Caco-2 (cell line): Measurements from ENCODE around the gene FMNL3. TPM values are rescaled to one million over a fixed set of nuclear protein-coding genes. Genes with fewer than 3 reads are reported as not detected.

ENCODE experiments used
- Bru-seq: library from RNA; stranded (reverse); fragments of 400-500 nt; gene quantifications from one replicate; lab custom pipeline; 2021; lab: Mats Ljungman, UMichigan
- BruChase-seq, 2 experiments: library from RNA; stranded (reverse); fragments of 400-500 nt; gene quantifications; one replicate each; lab custom pipeline; 2021; lab: Mats Ljungman, UMichigan
- BruUV-seq: library from RNA; stranded (reverse); fragments of 400-500 nt; replicated peaks from 2 replicates; lab custom pipeline; 2021; lab: Mats Ljungman, UMichigan
- CTCF ChIA-PET: fragments of 300-600 bp; sonication (Branson Sonifier 250); formaldehyde crosslinking; loops from one replicate; lab custom pipeline; 2022; ENCODE audit warnings: antibody characterized with exemption; lab: Charles Lee
- POLR2A ChIA-PET: fragments of 300-600 bp; sonication (Branson Sonifier 250); formaldehyde crosslinking; loops from one replicate; lab custom pipeline; 2022; ENCODE audit warnings: antibody characterized with exemption; lab: Charles Lee
- DNase-seq, 2 experiments: peaks; one replicate each; pipeline versions ENCODE4 v3.0.0 to v3.0.0-alpha.2; 2020 to 2022
- H3K27me3 ChIP-seq: replicated peaks from 2 replicates; pipeline ENCODE4 v1.6.0; 2011; ENCODE audit warnings: low read length; ENCODE audit not compliant: control insufficient read depth, insufficient read depth
- H3K36me3 ChIP-seq: 2 replicates; pipeline ENCODE4 v1.5.1; 2011; ENCODE audit warnings: low read length; ENCODE audit not compliant: control insufficient read depth, insufficient read depth
- H3K4me1 ChIP-seq: fragments of 250-450 bp; sonication (Bioruptor Pico); 2 replicates; pipeline ENCODE4 v1.5.1; 2020; ENCODE audit warnings: mild to moderate bottlenecking
- H3K4me3 ChIP-seq: 2 replicates; pipeline ENCODE4 v1.5.1; 2011; ENCODE audit warnings: low read depth, mild to moderate bottlenecking, control low read depth, low read length
- H3K9me3 ChIP-seq: fragments of 250-450 bp; sonication (Bioruptor Pico); 2 replicates; pipeline ENCODE4 v1.5.1; 2020; ENCODE audit warnings: mild to moderate bottlenecking, moderate library complexity
- H3K27ac Mint-ChIP-seq: one replicate; pipeline ENCODE4 v1.8.0; 2022; ENCODE audit warnings: mixed read lengths; ENCODE audit not compliant: unreplicated experiment
- H3K27me3 Mint-ChIP-seq: one replicate; pipeline ENCODE4 v1.8.0; 2022; ENCODE audit warnings: mixed read lengths; ENCODE audit not compliant: insufficient read depth, unreplicated experiment
- H3K36me3 Mint-ChIP-seq: one replicate; pipeline ENCODE4 v1.8.0; 2022; ENCODE audit warnings: mild to moderate bottlenecking, mixed read lengths; ENCODE audit not compliant: insufficient read depth, unreplicated experiment
- H3K4me1 Mint-ChIP-seq: one replicate; pipeline ENCODE4 v1.8.0; 2022; ENCODE audit warnings: low read depth, mixed read lengths; ENCODE audit not compliant: unreplicated experiment
- H3K4me3 Mint-ChIP-seq: one replicate; pipeline ENCODE4 v1.8.0; 2022; ENCODE audit warnings: mild to moderate bottlenecking, moderate library complexity, mixed read lengths; ENCODE audit not compliant: unreplicated experiment
- H3K9me3 Mint-ChIP-seq: one replicate; pipeline ENCODE4 v1.8.0; 2022; ENCODE audit warnings: mixed read lengths; ENCODE audit not compliant: unreplicated experiment
- intact Hi-C: fragments of 100-400 bp; cut with micrococcal nuclease; formaldehyde crosslinking; loops from one replicate; pipeline ENCODE4 v1.10.0; 2022; ENCODE audit not compliant: unreplicated experiment
- long read RNA-seq: library from polyadenylated mRNA; stranded (forward); transcript quantifications from one replicate; pipeline ENCODE4 v2.0.0, GENCODE V29; 2022
- total RNA-seq: library from RNA; stranded (reverse); gene quantifications from 2 replicates; pipeline ENCODE4 v1.2.3, GENCODE V29; 2022
- TF ChIP-seq, protein P1 (sequence below), 2 experiments: fragments of 200-600 bp in 1 of 2; IDR thresholded peaks; 1 replicate in 1 of 2; 2 replicates in 1 of 2; pipeline versions ENCODE4 v1.5.1 to v1.8.0; 2011 to 2022; ENCODE audit warnings: antibody characterized with exemption in 1 of 2, control low read depth in 1 of 2, inconsistent platforms in 1 of 2, low read depth in 1 of 2, low read length in 1 of 2, mild to moderate bottlenecking in 1 of 2, moderate library complexity in 1 of 2; ENCODE audit not compliant: insufficient read depth in 1 of 2, severe bottlenecking in 1 of 2, unreplicated experiment in 1 of 2

FMNL3 gene, protein sequence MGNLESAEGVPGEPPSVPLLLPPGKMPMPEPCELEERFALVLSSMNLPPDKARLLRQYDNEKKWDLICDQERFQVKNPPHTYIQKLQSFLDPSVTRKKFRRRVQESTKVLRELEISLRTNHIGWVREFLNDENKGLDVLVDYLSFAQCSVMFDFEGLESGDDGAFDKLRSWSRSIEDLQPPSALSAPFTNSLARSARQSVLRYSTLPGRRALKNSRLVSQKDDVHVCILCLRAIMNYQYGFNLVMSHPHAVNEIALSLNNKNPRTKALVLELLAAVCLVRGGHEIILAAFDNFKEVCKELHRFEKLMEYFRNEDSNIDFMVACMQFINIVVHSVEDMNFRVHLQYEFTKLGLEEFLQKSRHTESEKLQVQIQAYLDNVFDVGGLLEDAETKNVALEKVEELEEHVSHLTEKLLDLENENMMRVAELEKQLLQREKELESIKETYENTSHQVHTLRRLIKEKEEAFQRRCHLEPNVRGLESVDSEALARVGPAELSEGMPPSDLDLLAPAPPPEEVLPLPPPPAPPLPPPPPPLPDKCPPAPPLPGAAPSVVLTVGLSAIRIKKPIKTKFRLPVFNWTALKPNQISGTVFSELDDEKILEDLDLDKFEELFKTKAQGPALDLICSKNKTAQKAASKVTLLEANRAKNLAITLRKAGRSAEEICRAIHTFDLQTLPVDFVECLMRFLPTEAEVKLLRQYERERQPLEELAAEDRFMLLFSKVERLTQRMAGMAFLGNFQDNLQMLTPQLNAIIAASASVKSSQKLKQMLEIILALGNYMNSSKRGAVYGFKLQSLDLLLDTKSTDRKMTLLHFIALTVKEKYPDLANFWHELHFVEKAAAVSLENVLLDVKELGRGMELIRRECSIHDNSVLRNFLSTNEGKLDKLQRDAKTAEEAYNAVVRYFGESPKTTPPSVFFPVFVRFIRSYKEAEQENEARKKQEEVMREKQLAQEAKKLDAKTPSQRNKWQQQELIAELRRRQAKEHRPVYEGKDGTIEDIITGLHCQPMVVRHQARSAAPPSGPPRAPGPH
- 9.2 and 10.7 TPM in 2 replicates for total RNA-seq
- Bru-seq, nascent RNA = percentile 50 among the genes with signal in this experiment
- BruChase-seq, experiment 1, labeled RNA remaining after a 2-hour chase = percentile 60 among the genes with signal in this experiment
- percentile 65 among the genes with signal in this experiment for BruChase-seq, experiment 2, labeled RNA remaining after a 6-hour chase
- long read RNA-seq, partial matches to known transcripts = 0 of 3 reads
- long read RNA-seq, other reads (novel, unspliced or antisense) = 3 of 3 reads

DNA sequence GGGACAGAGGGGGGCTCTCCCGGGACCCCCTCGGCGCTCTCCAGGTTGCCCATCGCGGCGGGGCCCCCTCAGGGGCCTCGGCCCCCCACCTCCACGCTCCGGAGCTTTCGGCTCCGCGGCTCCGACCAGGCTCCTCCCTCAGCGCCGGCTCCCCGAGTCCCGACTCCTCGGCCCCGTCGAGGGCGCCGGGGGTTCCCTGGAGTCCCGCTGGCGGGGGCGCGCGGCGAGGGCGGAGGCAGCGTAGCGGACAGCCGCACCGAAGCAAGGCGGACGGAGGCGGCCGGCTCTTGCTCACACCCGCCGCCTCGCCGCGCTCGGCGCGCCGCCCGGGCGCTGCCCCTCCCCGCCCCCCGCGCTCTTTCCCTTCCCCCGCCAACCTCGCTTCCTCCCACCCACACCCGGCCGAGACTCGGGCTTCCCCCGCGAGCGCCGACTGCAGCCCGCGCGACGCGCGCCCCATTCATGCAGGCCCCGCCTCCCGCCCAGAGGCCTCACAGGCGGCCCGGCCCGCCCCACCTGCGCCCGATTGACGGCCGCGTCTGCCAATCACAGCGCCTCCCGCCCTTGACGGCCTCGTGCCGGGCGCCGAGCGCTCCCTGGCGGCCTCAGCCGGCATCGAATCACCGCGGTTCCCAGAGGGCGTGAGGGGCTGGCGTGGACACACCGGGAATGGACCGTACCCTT is at the start of gene FMNL3:
FMNL3 (minus strand) TSS at position 278 of the 684 bp plus-strand sequence; CDS start at position 53, 225 bp downstream.
- Mint-ChIP-seq H3K36me3 (peaks cover 5% of the 10 kb centered on the region), H3K4me1 (peaks cover 6% of the 10 kb centered on the region), H3K27me3 (peaks cover 13% of the 10 kb centered on the region), H3K9me3 (no peaks in the 10 kb centered on the region), H3K4me3 (peak within 1 kb of the TSS; percentile 83), H3K27ac (peak within 1 kb of the TSS; percentile 3)
- intact Hi-C loops = loop anchor here (1.0 to 2.0 kb wide), 4 partner anchors 34 to 121 kb away; partner anchors contain the start of genes NCKAP5L and TMBIM6
- no TSS peak for BruUV-seq
- CTCF ChIA-PET = interaction anchor here (0.7 to 2.2 kb wide), 8 partner anchors 17 to 127 kb away, joined by 3 to 13 read pairs (median 3); partner anchors contain the start of gene TMBIM6
- TF ChIP-seq, protein P1, sequence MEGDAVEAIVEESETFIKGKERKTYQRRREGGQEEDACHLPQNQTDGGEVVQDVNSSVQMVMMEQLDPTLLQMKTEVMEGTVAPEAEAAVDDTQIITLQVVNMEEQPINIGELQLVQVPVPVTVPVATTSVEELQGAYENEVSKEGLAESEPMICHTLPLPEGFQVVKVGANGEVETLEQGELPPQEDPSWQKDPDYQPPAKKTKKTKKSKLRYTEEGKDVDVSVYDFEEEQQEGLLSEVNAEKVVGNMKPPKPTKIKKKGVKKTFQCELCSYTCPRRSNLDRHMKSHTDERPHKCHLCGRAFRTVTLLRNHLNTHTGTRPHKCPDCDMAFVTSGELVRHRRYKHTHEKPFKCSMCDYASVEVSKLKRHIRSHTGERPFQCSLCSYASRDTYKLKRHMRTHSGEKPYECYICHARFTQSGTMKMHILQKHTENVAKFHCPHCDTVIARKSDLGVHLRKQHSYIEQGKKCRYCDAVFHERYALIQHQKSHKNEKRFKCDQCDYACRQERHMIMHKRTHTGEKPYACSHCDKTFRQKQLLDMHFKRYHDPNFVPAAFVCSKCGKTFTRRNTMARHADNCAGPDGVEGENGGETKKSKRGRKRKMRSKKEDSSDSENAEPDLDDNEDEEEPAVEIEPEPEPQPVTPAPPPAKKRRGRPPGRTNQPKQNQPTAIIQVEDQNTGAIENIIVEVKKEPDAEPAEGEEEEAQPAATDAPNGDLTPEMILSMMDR (IDR thresholded peaks at IDR 0.05; ENCODE audit: insufficient read depth in 1 of 2, low read depth in 1 of 2, low read length in 1 of 2, severe bottlenecking in 1 of 2, unreplicated experiment in 1 of 2) = peak; percentile 95 to 96
- Histone ChIP-seq H3K4me3 (peak within 1 kb of the TSS; percentile 76), H3K9me3 (no peaks in the 10 kb centered on the region), H3K4me1 (peaks cover 5% of the 10 kb centered on the region; the same call in 1 of the 2 replicates), H3K36me3 (no peaks in the 10 kb centered on the region), H3K27me3 (no peaks in the 10 kb centered on the region)
- POLR2A ChIA-PET = interaction anchor here (0.7 kb wide), 1 partner anchor 34 kb away, joined by 3 read pairs; no protein-coding TSS in a partner anchor
- peak; percentile 96 to 100 for DNase-seq

DNA sequence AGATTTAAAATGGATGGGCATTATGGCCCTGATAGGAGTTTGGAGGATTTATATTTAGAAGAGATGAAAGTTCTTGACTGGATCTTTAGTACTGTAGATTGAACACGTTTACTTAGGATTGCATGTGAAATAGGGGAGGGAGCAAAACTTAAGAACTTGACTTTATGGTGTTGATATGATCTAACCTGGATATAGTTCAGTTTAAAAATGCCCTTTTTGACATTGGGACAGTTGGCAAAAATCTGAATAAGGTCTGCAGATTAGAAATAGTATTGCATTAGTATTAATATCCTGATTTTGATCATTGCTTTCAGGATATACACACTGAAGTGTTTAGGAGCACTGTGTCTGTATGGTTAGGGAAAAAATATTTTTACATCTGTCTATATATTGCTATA is 43.8 kb upstream of the FMNL3 start:
- no TSS peak for BruUV-seq
- no peaks in the 10 kb centered on the region for H3K27me3 ChIP-seq
- Mint-ChIP-seq H3K4me3 (peak overlapping the region; percentile 39), H3K4me1 (peaks cover 12% of the 10 kb centered on the region), H3K9me3 (no peaks in the 10 kb centered on the region), H3K27me3 (no peaks in the 10 kb centered on the region), H3K27ac (peak overlapping the region; percentile 91), H3K36me3 (peaks cover 94% of the 10 kb centered on the region)
- DNase-seq = no peak
- no peaks in the 10 kb centered on the region for H3K9me3 ChIP-seq
- peaks cover 15% of the 10 kb centered on the region for H3K4me1 ChIP-seq
- TF ChIP-seq, protein P1 (IDR thresholded peaks at IDR 0.05; ENCODE audit: insufficient read depth in 1 of 2, low read depth in 1 of 2, low read length in 1 of 2, severe bottlenecking in 1 of 2, unreplicated experiment in 1 of 2) = no peak
- POLR2A ChIA-PET = interaction anchor here (0.6 to 2.2 kb wide), 2 partner anchors 10 to 77 kb away, joined by 5 to 11 read pairs; partner anchors contain the start of genes NCKAP5L and TMBIM6
- no peak overlapping the region for H3K4me3 ChIP-seq
- peaks cover 5% of the 10 kb centered on the region for H3K36me3 ChIP-seq
- intact Hi-C loops = no loop called here
- CTCF ChIA-PET = interaction anchor here (1.7 kb wide), 1 partner anchor 10 kb away, joined by 15 read pairs; the partner anchor contains the start of gene TMBIM6
